Measurements from ENCODE around the gene POLE3. TPM values are rescaled to one million over a fixed set of nuclear protein-coding genes. Genes with fewer than 3 reads are reported as not detected.
A peak's percentile ranks its signal among the peaks of the same experiment; 100 is the strongest.

The POLE3 gene
- total and polyA plus RNA-seq, 2 donors (not counting 3 experiments of a cell fraction or from before 2014, with no cell fraction given), result 53.8 to 68.6 TPM

DNA sequence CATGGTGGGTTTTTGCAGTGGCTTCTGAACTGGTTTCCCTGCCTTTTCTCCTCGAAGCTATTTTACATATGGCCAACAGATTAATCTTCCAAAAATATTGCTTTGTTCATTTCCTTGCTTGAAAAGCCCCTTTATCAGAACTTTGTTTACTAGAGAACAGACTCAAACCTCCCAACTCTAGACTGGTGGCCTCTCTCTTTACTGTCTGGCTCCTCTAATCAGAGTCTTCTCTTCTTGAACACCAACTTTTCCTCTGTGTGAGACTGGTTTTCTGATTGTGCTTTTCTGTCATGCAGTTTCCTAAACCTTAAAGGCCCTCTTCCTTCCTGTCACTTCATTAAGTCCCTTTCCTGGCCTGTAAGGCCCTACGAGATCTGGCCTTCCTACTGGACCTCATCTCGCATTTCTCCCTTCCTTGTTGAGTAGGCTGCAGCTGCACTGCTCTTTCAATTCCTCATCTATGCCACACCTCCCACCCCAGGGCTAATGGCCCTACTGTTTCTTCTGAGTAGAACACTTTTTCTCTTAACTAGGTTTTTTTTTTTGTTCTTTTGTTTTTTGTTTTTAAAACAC lies 5.8 kb upstream of the POLE3 start:
- Histone ChIP-seq H2AFZ (ENCODE audit: low read depth, low read length) (peak overlapping the region; percentile 21), H3K4me2 (ENCODE audit: insufficient read depth, low read length) (no peak overlapping the region), H4K20me1 (replicated peaks; ENCODE audit: control insufficient read depth, extremely low read depth, insufficient read depth, low read length) (no peaks in the 10 kb centered on the region), H3K4me3 (replicated peaks in 1 of 3; ENCODE audit: insufficient read depth in 1 of 3, low read depth in 1 of 3, low read length in 3 of 3) (no peak overlapping the region), H3K27me3 (ENCODE audit: control insufficient read depth in 2 of 2, insufficient read depth in 2 of 2, low read length in 2 of 2) (no peaks in the 10 kb centered on the region), H3K9me3 (replicated peaks; ENCODE audit: control insufficient read depth, insufficient read depth, low read length) (no peaks in the 10 kb centered on the region), H3K9ac (replicated peaks; ENCODE audit: extremely low read depth, insufficient read depth, low read length) (no peak overlapping the region), H3K27ac (ENCODE audit: insufficient read depth, low read depth, low read length) (no peak overlapping the region), H3K4me1 (ENCODE audit: control insufficient read depth, extremely low read depth, insufficient read depth, low read length) (no peaks in the 10 kb centered on the region), H3K36me3 (ENCODE audit: control insufficient read depth in 2 of 2, extremely low read depth in 1 of 2, insufficient read depth in 2 of 2, low read length in 2 of 2) (no peaks in the 10 kb centered on the region), H3K79me2 (ENCODE audit: control insufficient read depth, insufficient read depth, low read length) (no peaks in the 10 kb centered on the region), H3K9me1 (replicated peaks; ENCODE audit: control insufficient read depth, extremely low read depth, insufficient read depth, low read length) (no peaks in the 10 kb centered on the region)
- DNase-seq (ENCODE audit: low read depth, low spot score), result no peak
- no TSS peak for BruUV-seq (replicated peaks)
- dilution Hi-C loops (cut with MboI; ENCODE audit: extremely low pct_ligation_motif_present, low sequenced_read_pairs) (no loop called here), intact Hi-C loops (cut with micrococcal nuclease) (no loop called here)
- FAIRE-seq, result no peak
- ChIA-PET POLR2A (no interaction called here), CTCF (interaction anchor here (0.6 to 1.0 kb wide), 2 partner anchors 54 to 68 kb away, joined by 3 read pairs; no protein-coding TSS in a partner anchor)
- TF ChIP-seq GATA2 (IDR thresholded peaks at IDR 0.05; ENCODE audit: insufficient read depth, insufficient read length, low read depth, low read length) (no peak), EZH2 (IDR thresholded peaks at IDR 0.05; ENCODE audit: borderline replicate concordance, low read depth, low read length, severe bottlenecking) (no peak), POLR2AphosphoS5 (IDR thresholded peaks at IDR 0.05; ENCODE audit: insufficient read depth, low read depth, low read length) (no peak), FOS (IDR thresholded peaks at IDR 0.05; ENCODE audit: borderline replicate concordance, insufficient read depth, low read length) (no peak)
- TF ChIP-seq, protein P1, sequence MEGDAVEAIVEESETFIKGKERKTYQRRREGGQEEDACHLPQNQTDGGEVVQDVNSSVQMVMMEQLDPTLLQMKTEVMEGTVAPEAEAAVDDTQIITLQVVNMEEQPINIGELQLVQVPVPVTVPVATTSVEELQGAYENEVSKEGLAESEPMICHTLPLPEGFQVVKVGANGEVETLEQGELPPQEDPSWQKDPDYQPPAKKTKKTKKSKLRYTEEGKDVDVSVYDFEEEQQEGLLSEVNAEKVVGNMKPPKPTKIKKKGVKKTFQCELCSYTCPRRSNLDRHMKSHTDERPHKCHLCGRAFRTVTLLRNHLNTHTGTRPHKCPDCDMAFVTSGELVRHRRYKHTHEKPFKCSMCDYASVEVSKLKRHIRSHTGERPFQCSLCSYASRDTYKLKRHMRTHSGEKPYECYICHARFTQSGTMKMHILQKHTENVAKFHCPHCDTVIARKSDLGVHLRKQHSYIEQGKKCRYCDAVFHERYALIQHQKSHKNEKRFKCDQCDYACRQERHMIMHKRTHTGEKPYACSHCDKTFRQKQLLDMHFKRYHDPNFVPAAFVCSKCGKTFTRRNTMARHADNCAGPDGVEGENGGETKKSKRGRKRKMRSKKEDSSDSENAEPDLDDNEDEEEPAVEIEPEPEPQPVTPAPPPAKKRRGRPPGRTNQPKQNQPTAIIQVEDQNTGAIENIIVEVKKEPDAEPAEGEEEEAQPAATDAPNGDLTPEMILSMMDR (IDR thresholded peaks at IDR 0.05; ENCODE audit: extremely low read depth in 1 of 2, insufficient read depth in 1 of 2, low read depth in 1 of 2, low read length in 2 of 2), result no peak
